Liver (tissue), 10 donors: ENCODE results near the gene DUS4L. TPM values are rescaled to one million over a fixed set of nuclear protein-coding genes. Genes with fewer than 3 reads are reported as not detected.

Experiments
- DNase-seq: peaks from one replicate; pipeline ENCODE4 v3.0.0-alpha.2; 2017; ENCODE audit warnings: low spot score
- H3K27ac ChIP-seq, 2 donors: one replicate each; pipeline ENCODE4 v1.7.0; 2013; ENCODE audit warnings: inconsistent platforms in 2 of 2, low read length in 2 of 2, control low read depth in 1 of 2, low read depth in 1 of 2, mild to moderate bottlenecking in 1 of 2
- H3K27me3 ChIP-seq, 4 donors: one replicate each; pipeline versions ENCODE4 v1.6.1 to v1.7.0; 2013; ENCODE audit warnings: low read length in 3 of 4, inconsistent platforms in 1 of 4, mild to moderate bottlenecking in 1 of 4, moderate library complexity in 1 of 4; ENCODE audit not compliant: control insufficient read depth in 4 of 4, insufficient read depth in 4 of 4
- H3K36me3 ChIP-seq, 4 donors: one replicate each; pipeline versions ENCODE4 v1.6.1 to v1.7.0; 2013; ENCODE audit warnings: low read length in 3 of 4, mild to moderate bottlenecking in 3 of 4, low read depth in 1 of 4, moderate library complexity in 1 of 4; ENCODE audit not compliant: control insufficient read depth in 4 of 4, insufficient read depth in 3 of 4
- H3K4me1 ChIP-seq, 4 donors: one replicate each; pipeline versions ENCODE4 v1.6.1 to v1.7.0; 2013; ENCODE audit warnings: low read length in 3 of 4, mild to moderate bottlenecking in 3 of 4, moderate library complexity in 1 of 4; ENCODE audit not compliant: control insufficient read depth in 4 of 4, insufficient read depth in 4 of 4
- H3K4me3 ChIP-seq, 3 donors: one replicate each; pipeline versions ENCODE4 v1.6.1 to v1.7.0; 2013; ENCODE audit warnings: low read length in 3 of 3, control low read depth in 1 of 3, low read depth in 1 of 3, mild to moderate bottlenecking in 1 of 3
- H3K9ac ChIP-seq, 2 donors: one replicate each; pipeline ENCODE4 v1.7.0; 2013; ENCODE audit warnings: low read length in 2 of 2, mild to moderate bottlenecking in 2 of 2, moderate library complexity in 2 of 2, control low read depth in 1 of 2, low read depth in 1 of 2
- H3K9me3 ChIP-seq, 4 donors: one replicate each; pipeline versions ENCODE4 v1.6.1 to v1.7.0; 2013; ENCODE audit warnings: low read length in 3 of 4; ENCODE audit not compliant: control insufficient read depth in 4 of 4
- ATF3 ChIP-seq: IDR thresholded peaks from 2 replicates; pipeline ENCODE4 v1.6.1; 2016; ENCODE audit warnings: antibody characterized with exemption
- EGR1 ChIP-seq, 2 donors: IDR thresholded peaks; 2 replicates each; pipeline ENCODE4 v1.6.1; 2016 to 2018; ENCODE audit warnings: antibody characterized with exemption in 2 of 2, low read depth in 2 of 2
- FOXA1 ChIP-seq: IDR thresholded peaks from 2 replicates; pipeline ENCODE4 v1.6.1; 2016; ENCODE audit warnings: antibody characterized with exemption
- FOXA2 ChIP-seq: IDR thresholded peaks from 2 replicates; pipeline ENCODE4 v1.6.1; 2016; ENCODE audit warnings: antibody characterized with exemption
- HNF4A ChIP-seq, 2 donors: conservative IDR thresholded peaks; 2 replicates each; pipeline ENCODE4 v1.6.1; 2016; ENCODE audit warnings: antibody characterized with exemption in 2 of 2, mild to moderate bottlenecking in 2 of 2
- JUND ChIP-seq, 2 donors: IDR thresholded peaks; 2 replicates each; pipeline ENCODE4 v1.6.1; 2016; ENCODE audit warnings: antibody characterized with exemption in 2 of 2
- RAD21 ChIP-seq, 2 donors: IDR thresholded peaks; 2 replicates each; pipeline ENCODE4 v1.6.1; 2016; ENCODE audit warnings: antibody characterized with exemption in 2 of 2, mild to moderate bottlenecking in 2 of 2
- RXRA ChIP-seq, 2 donors: IDR thresholded peaks; 2 replicates each; pipeline ENCODE4 v1.6.1; 2017 to 2018; ENCODE audit warnings: antibody characterized with exemption in 2 of 2, mild to moderate bottlenecking in 1 of 2
- TAF1 ChIP-seq: conservative IDR thresholded peaks from 2 replicates; pipeline ENCODE4 v1.6.1; 2016; ENCODE audit warnings: antibody characterized with exemption, mild to moderate bottlenecking
- WGBS: extraction: QIAGEN DNeasy Blood & Tissue Kit; methylation state at CpG from one replicate; pipeline ENCODE4 v1.1.7; 2013; 5-methylcytosine and 5-hydroxymethylcytosine counted together
- polyA plus RNA-seq, 2 donors: library from polyadenylated mRNA; stranded (reverse) in 1 of 2; unstranded in 1 of 2; fragments of 200-250 nt in 1 of 2; fragments of >200 nt in 1 of 2; fragmentation: Nextera tagmentation in 1 of 2; extraction: Ambion mirVana in 1 of 2; gene quantifications; one replicate each; pipeline versions ENCODE4 v1.2.1 to v1.2.3, GENCODE V29; 2013 to 2015
- small RNA-seq: library from RNA; depleted of rRNA; stranded (forward); fragments of <200 nt; gene quantifications from one replicate; pipeline ENCODE3, GENCODE V24; 2014
- total RNA-seq, 2 donors: library from RNA; depleted of rRNA; stranded (reverse); fragments of >200 nt; gene quantifications; one replicate each; pipeline ENCODE4 v1.2.3, GENCODE V29; 2014
- TF ChIP-seq, protein P1 (sequence below): IDR thresholded peaks from 2 replicates; pipeline ENCODE4 v1.6.1; 2016; ENCODE audit warnings: antibody characterized with exemption
- donor health status: healthy.
- donor health status: healthy.
- donor health status: healthy.
- donor health status: healthy.
- donor health status: healthy.

Gene DUS4L
- total and polyA plus RNA-seq, 4 donors: 1.9 to 5.3 (median 3.5) TPM

- Histone ChIP-seq H3K4me3 (no peak overlapping the region), H3K27ac (no peak overlapping the region), H3K4me1 (no peaks in the 10 kb centered on the region), H3K27me3 (no peaks in the 10 kb centered on the region), H3K9me3 (no peaks in the 10 kb centered on the region), H3K36me3 (peaks cover 0 to 3% (median 2%) of the 10 kb centered on the region in 4 donors), H3K9ac (no peak overlapping the region)
- WGBS: 85% methylated on average over 2 of the region's 2 CpGs
- DNase-seq: no peak
- TF ChIP-seq EGR1 (IDR thresholded peaks at IDR 0.05; ENCODE audit: low read depth in 2 of 2) (no peak), JUND (IDR thresholded peaks at IDR 0.05) (no peak), FOXA1 (no peak)
Observed at GRCh38 chr7:107622894-107623293, 59.1 kb downstream of the DUS4L start.

- TF ChIP-seq FOXA2 (no peak), RAD21 (IDR thresholded peaks at IDR 0.05) (no peak), TAF1 (no peak), RXRA (IDR thresholded peaks at IDR 0.05) (no peak), ATF3 (no peak), HNF4A (conservative IDR thresholded peaks at IDR 0.05) (no peak)
- TF ChIP-seq, protein P1, sequence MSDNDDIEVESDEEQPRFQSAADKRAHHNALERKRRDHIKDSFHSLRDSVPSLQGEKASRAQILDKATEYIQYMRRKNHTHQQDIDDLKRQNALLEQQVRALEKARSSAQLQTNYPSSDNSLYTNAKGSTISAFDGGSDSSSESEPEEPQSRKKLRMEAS: no peak
- no peaks in the 10 kb centered on the region for H3K9me3 ChIP-seq
- H3K27me3 ChIP-seq: no peaks in the 10 kb centered on the region
- 96% methylated on average over 4 of the region's 4 CpGs for WGBS
- DNase-seq: no peak
- no peak overlapping the region for H3K4me3 ChIP-seq
- no peaks in the 10 kb centered on the region for H3K4me1 ChIP-seq
- no peaks in the 10 kb centered on the region for H3K36me3 ChIP-seq
- H3K9ac ChIP-seq: no peak overlapping the region
- H3K27ac ChIP-seq: no peak overlapping the region
Observed at GRCh38 chr7:107627002-107627401, 63.2 kb downstream of the DUS4L start.

Small RNA genes lying within 50 kb of the gene (small RNA-seq; reads per million reads assigned to genes)
- not detected for gene RF01233

Other genes starting within 250 kb of the DUS4L start
- gene GPR22, start 93.9 kb upstream of the DUS4L start, total RNA-seq: not detected
- gene GPR22, start 93.9 kb upstream of the DUS4L start, polyA plus RNA-seq: 1 to 10 TPM in 1 of 2 donors, not detected in 1; 2.1 TPM
- 10 to 100 TPM; 12.7 to 27.1 TPM for gene COG5, start 51 bp upstream of the DUS4L start, total RNA-seq
- gene COG5, start 51 bp upstream of the DUS4L start, polyA plus RNA-seq: 1 to 10 TPM; 4.1 TPM
- gene BCAP29, start 16.3 kb downstream of the DUS4L start, total RNA-seq: 10 to 100 TPM; 40.2 to 77.7 TPM
- gene BCAP29, start 16.3 kb downstream of the DUS4L start, polyA plus RNA-seq: 10 to 100 TPM; 19.5 to 33.5 TPM
- under 1 TPM; 0.19 to 0.25 TPM for gene SLC26A4, start 96.9 kb downstream of the DUS4L start, total RNA-seq
- gene SLC26A4, start 96.9 kb downstream of the DUS4L start, polyA plus RNA-seq: under 1 TPM in 1 of 2 donors, not detected in 1; 0.08 TPM
- 10 to 100 TPM in 1 of 2 donors, 1 to 10 TPM in 1; 9.0 to 17.0 TPM for gene CBLL1, start 180.2 kb downstream of the DUS4L start, total RNA-seq
- 10 to 100 TPM in 1 of 2 donors, 1 to 10 TPM in 1; 5.2 to 10.9 TPM for gene CBLL1, start 180.2 kb downstream of the DUS4L start, polyA plus RNA-seq
- gene SLC26A3, start 239.3 kb downstream of the DUS4L start, total RNA-seq: under 1 TPM; under 0.01 to 0.19 TPM
- gene SLC26A3, start 239.3 kb downstream of the DUS4L start, polyA plus RNA-seq: under 1 TPM; 0.09 to 0.49 TPM